Effector CD4-positive, alpha-beta T cell (primary cell): ENCODE measurements around the gene MYBPC1. TPM values are rescaled to one million over a fixed set of nuclear protein-coding genes. Genes with fewer than 3 reads are reported as not detected.
"Not testable (repeated sequence)": the region's sequence is repeated elsewhere in the genome, so short reads cannot be mapped to it uniquely, and the experiment has no call there.

Experiments
- DNase-seq: peaks from one replicate; pipeline ENCODE4 v3.0.0-alpha.2; 2020
- total RNA-seq: gene quantifications from one replicate; lab custom pipeline; 2026; lab: John Stamatoyannopoulos, UW

Gene MYBPC1
- not detected for total RNA-seq

GRCh38 chr12:101594700-101595099 lies at the start of gene MYBPC1:
Gene MYBPC1 (plus strand): TSS chr12:101594971. CDS start chr12:101595071, 100 bp downstream.
- no peak for DNase-seq

- no peak for DNase-seq
Measured at GRCh38 chr12:101551362-101552114, 43.2 kb upstream of the MYBPC1 start.

- DNase-seq: no peak
Measured at GRCh38 chr12:101552277-101552676, 42.5 kb upstream of the MYBPC1 start.

- DNase-seq: no peak
Measured at GRCh38 chr12:101557094-101557493, 37.7 kb upstream of the MYBPC1 start.

- not testable (repeated sequence) for DNase-seq
Measured at GRCh38 chr12:101558726-101559125, 36.0 kb upstream of the MYBPC1 start.

GRCh38 chr12:101563212-101563611 lies 31.6 kb upstream of the MYBPC1 start:
- DNase-seq: no peak

- no peak for DNase-seq
Measured at GRCh38 chr12:101564912-101565311, 29.9 kb upstream of the MYBPC1 start.

- no peak for DNase-seq
Measured at GRCh38 chr12:101566318-101566717, 28.5 kb upstream of the MYBPC1 start.

GRCh38 chr12:101567918-101568317 lies 26.9 kb upstream of the MYBPC1 start:
- no peak for DNase-seq

GRCh38 chr12:101570047-101570446 lies 24.7 kb upstream of the MYBPC1 start:
- DNase-seq: no peak

- DNase-seq: no peak
Measured at GRCh38 chr12:101571105-101571504, 23.7 kb upstream of the MYBPC1 start.

- no peak for DNase-seq
Measured at GRCh38 chr12:101573743-101574142, 21.0 kb upstream of the MYBPC1 start.

- no peak for DNase-seq
Measured at GRCh38 chr12:101578417-101578816, 16.4 kb upstream of the MYBPC1 start.

- DNase-seq: no peak
Measured at GRCh38 chr12:101581190-101581589, 13.6 kb upstream of the MYBPC1 start.

- DNase-seq: no peak
Measured at GRCh38 chr12:101582937-101583336, 11.8 kb upstream of the MYBPC1 start.

- DNase-seq: no peak
Measured at GRCh38 chr12:101590383-101590782, 4.4 kb upstream of the MYBPC1 start.

GRCh38 chr12:101591781-101592180 lies 3.0 kb upstream of the MYBPC1 start:
- DNase-seq: no peak

GRCh38 chr12:101592448-101592847 lies 2.3 kb upstream of the MYBPC1 start:
- DNase-seq: no peak

- no peak for DNase-seq
Measured at GRCh38 chr12:101592921-101593320, 1.9 kb upstream of the MYBPC1 start.

GRCh38 chr12:101596172-101596571 lies 1.4 kb downstream of the MYBPC1 start:
- DNase-seq: no peak

- DNase-seq: no peak
Measured at GRCh38 chr12:101597164-101597563, 2.4 kb downstream of the MYBPC1 start.

- DNase-seq: no peak
Measured at GRCh38 chr12:101598483-101598882, 3.7 kb downstream of the MYBPC1 start.

- no peak for DNase-seq
Measured at GRCh38 chr12:101599311-101599710, 4.5 kb downstream of the MYBPC1 start.

- no peak for DNase-seq
Measured at GRCh38 chr12:101599771-101600484, 5.2 kb downstream of the MYBPC1 start.
